ENCODE data around the gene TAF11. TPM values are rescaled to one million over a fixed set of nuclear protein-coding genes. Genes with fewer than 3 reads are reported as not detected.

Gene TAF11
- total RNA-seq, 1 experiment from 2014 or later = 49.4 TPM

- peak overlapping the region in 1 of 3 experiments; percentile 59; a peak in 2 of 7 replicates for H3K27ac Mint-ChIP-seq
- no CpG with 5 or more reads among the region's 4 CpGs for WGBS (ENCODE audit: extremely low coverage, insufficient read length, low lambda C conversion rate)
These were observed 32.3 kb upstream of the TAF11 start for GRCh38 chr6:34920097-34920496.

More at GRCh38 chr6:34920097-34920496, 32.3 kb upstream of the TAF11 start:
- no peak overlapping the region for H2AK5ac ChIP-seq (ENCODE audit: insufficient read length, low read length)
- H3K79me1 ChIP-seq (ENCODE audit: insufficient read depth, low read depth, low read length, poor library complexity, severe bottlenecking) = peaks cover 3% of the 10 kb centered on the region
- H3K9me3 Mint-ChIP-seq = no peaks in the 10 kb centered on the region
- no peaks in the 10 kb centered on the region for H4K20me1 ChIP-seq (ENCODE audit: control insufficient read depth, insufficient read depth, insufficient read length)
- H4K8ac ChIP-seq (replicated peaks; ENCODE audit: insufficient read length, low read depth, low read length) = no peak overlapping the region
- H2BK12ac ChIP-seq (ENCODE audit: insufficient read length, low read depth, low read length) = no peak overlapping the region
- H4K5ac ChIP-seq (ENCODE audit: insufficient read length, low read depth, low read length) = no peak overlapping the region
- no peak overlapping the region for H3T11ph ChIP-seq (ENCODE audit: low read length)
- H3K79me2 ChIP-seq (ENCODE audit: insufficient read depth, low read length) = no peaks in the 10 kb centered on the region
- H3K23me2 ChIP-seq (ENCODE audit: insufficient read length, low read depth, low read length, poor library complexity, severe bottlenecking) = no peaks in the 10 kb centered on the region
- H3K27ac ChIP-seq (ENCODE audit: insufficient read length, low read depth, low read length) = no peak overlapping the region
- no peak overlapping the region for H3K4me2 ChIP-seq (ENCODE audit: insufficient read depth, insufficient read length, low read length)
- no peak for DNase-seq
- H2AFZ ChIP-seq (ENCODE audit: low read length) = no peak overlapping the region
- no peak overlapping the region for H3K4me3 Mint-ChIP-seq
- H3K23ac ChIP-seq (ENCODE audit: insufficient read length, low read depth, low read length) = no peak overlapping the region
- no peak overlapping the region for H2BK5ac ChIP-seq (ENCODE audit: insufficient read length, low read length)
- no peaks in the 10 kb centered on the region for H3K4me1 ChIP-seq (ENCODE audit: insufficient read depth, low read length)
- no peak overlapping the region for H3K9ac ChIP-seq (ENCODE audit: extremely low read depth, insufficient read length, low read length)
- H3K18ac ChIP-seq (ENCODE audit: insufficient read length, low read depth, low read length) = no peak overlapping the region
- H3K4ac ChIP-seq (ENCODE audit: low read depth, low read length) = no peak overlapping the region
- peaks cover 0 to 2% (median 0%) of the 10 kb centered on the region in 3 experiments; a peak in 1 of 7 replicates for H3K36me3 Mint-ChIP-seq (ENCODE audit: insufficient read depth in 1 of 3, low read depth in 3 of 3)
- no peaks in the 10 kb centered on the region for H3K27me3 ChIP-seq (ENCODE audit: insufficient read depth, low read length)
- no peak overlapping the region for H3K14ac ChIP-seq (ENCODE audit: insufficient read depth, low read length)
- no peaks in the 10 kb centered on the region for H3K9me3 ChIP-seq (ENCODE audit: control insufficient read depth, low read depth, low read length)
- TF ChIP-seq CTCF (conservative IDR thresholded peaks at IDR 0.05) = no peak
- no peak overlapping the region for H3K56ac ChIP-seq (ENCODE audit: insufficient read length, low read depth, low read length)
- peaks cover 11 to 16% of the 10 kb centered on the region in 2 experiments for H3K4me1 Mint-ChIP-seq
- no peak overlapping the region for H2BK20ac ChIP-seq (ENCODE audit: low read depth, low read length, poor library complexity, severe bottlenecking)
- no peak overlapping the region for H2BK120ac ChIP-seq (ENCODE audit: low read depth, low read length, poor library complexity, severe bottlenecking)
- H4K91ac ChIP-seq (ENCODE audit: insufficient read length, low read depth, low read length) = no peak overlapping the region
- H3K27me3 Mint-ChIP-seq (ENCODE audit: low read depth) = no peaks in the 10 kb centered on the region
- no peak overlapping the region for H2BK15ac ChIP-seq (ENCODE audit: low read depth, low read length)
